Measurements from ENCODE around the gene LRCH1. TPM values are rescaled to one million over a fixed set of nuclear protein-coding genes. Genes with fewer than 3 reads are reported as not detected.

Gene LRCH1
- total and polyA plus RNA-seq, 2 of the 13 experiments (the other 11 are each of a cell fraction or from before 2014, with no cell fraction given), result 4.1 to 12.6 TPM

DNA sequence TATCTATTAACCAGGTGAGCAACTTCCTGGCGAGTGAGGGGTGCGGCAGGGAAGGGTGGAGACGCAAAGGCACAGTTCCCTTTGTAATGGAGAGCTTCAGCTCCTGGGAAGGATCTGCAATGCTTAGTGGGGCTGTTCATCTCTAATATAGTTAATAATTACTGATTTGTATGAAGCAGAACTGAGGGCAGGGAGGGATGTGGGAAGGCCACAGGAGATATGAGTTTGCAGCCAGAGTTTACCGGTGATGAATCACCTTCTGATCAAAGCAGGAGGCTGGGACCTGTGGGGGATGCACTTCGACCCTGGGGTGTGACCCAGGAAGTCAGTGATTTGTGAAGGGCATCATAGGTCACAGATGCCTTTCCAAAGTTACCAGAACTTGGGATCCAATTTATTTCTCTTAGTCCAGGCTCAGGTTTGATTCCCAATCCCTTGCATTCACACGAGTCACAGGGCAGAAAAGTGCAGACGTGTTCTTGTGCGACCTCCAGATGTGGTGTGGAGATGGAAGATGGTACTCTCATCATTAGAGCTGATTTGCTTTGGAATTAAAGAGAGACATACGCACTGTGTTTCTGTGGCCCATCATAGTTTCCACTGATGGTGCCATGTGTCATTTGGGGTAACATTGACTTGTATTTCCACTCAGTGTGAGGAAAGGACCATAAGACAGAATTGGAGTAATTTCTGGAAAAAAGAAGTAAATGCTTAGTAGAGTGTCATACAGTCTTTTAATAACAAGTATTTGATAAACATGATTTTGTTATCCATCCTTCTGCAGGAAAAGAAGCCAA, 55.0 kb downstream of the LRCH1 start (continued):
- 0 out of 2 replicates have a peak, but pooled peaks have one; percentile 28 for TF ChIP-seq ZNF274 (CRISPR knock-in tag; IDR thresholded peaks at IDR 0.05)
- TF ChIP-seq, protein P1, sequence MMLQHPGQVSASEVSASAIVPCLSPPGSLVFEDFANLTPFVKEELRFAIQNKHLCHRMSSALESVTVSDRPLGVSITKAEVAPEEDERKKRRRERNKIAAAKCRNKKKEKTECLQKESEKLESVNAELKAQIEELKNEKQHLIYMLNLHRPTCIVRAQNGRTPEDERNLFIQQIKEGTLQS (CRISPR knock-in tag; IDR thresholded peaks at IDR 0.05), result peak; percentile 86
- TF ChIP-seq SOX13 (IDR thresholded peaks at IDR 0.05), result no peak; the same call in 1 of the 2 replicates
- peak in 1 of 2 experiments; percentile 81; a peak in 2 of 4 replicates for TF ChIP-seq SOX13 (CRISPR knock-in tag; conservative IDR thresholded peaks at IDR 0.05 in 1 of 2, IDR thresholded peaks at IDR 0.05 in 1 of 2)
- TF ChIP-seq RBM39 (IDR thresholded peaks at IDR 0.05; ENCODE audit: low read depth, low read length, poor library complexity, severe bottlenecking), result no peak
- TF ChIP-seq ZMYM4 (CRISPR knock-in tag; IDR thresholded peaks at IDR 0.05), result peak; percentile 61
- peak; percentile 70 for TF ChIP-seq PITX1 (CRISPR knock-in tag; IDR thresholded peaks at IDR 0.05)
- no peak for TF ChIP-seq HES4 (CRISPR knock-in tag; IDR thresholded peaks at IDR 0.05; ENCODE audit: borderline replicate concordance)
- no peak for TF ChIP-seq FOXM1 (CRISPR knock-in tag; IDR thresholded peaks at IDR 0.05)
- TF ChIP-seq ZNF546 (CRISPR knock-in tag; conservative IDR thresholded peaks at IDR 0.05), result no peak
- TF ChIP-seq, protein P2, sequence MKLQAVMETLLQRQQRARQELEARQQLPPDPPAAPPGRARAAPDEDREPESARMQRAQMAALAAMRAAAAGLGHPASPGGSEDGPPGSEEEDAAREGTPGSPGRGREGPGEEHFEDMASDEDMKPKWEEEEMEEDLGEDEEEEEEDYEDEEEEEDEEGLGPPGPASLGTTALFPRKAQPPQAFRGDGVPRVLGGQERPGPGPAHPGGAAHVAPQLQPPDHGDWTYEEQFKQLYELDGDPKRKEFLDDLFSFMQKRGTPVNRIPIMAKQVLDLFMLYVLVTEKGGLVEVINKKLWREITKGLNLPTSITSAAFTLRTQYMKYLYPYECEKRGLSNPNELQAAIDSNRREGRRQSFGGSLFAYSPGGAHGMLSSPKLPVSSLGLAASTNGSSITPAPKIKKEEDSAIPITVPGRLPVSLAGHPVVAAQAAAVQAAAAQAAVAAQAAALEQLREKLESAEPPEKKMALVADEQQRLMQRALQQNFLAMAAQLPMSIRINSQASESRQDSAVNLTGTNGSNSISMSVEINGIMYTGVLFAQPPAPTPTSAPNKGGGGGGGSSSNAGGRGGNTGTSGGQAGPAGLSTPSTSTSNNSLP (IDR thresholded peaks at IDR 0.05; ENCODE audit: low read depth, low read length), result peak; percentile 80
- TF ChIP-seq ZNF337 (CRISPR knock-in tag; IDR thresholded peaks at IDR 0.05; ENCODE audit: borderline replicate concordance, low read depth), result no peak
- TF ChIP-seq FOXJ3 (CRISPR knock-in tag; IDR thresholded peaks at IDR 0.05; ENCODE audit: borderline replicate concordance), result no peak
- no peak for TF ChIP-seq ZFP90 (CRISPR knock-in tag; IDR thresholded peaks at IDR 0.05; ENCODE audit: borderline replicate concordance)
- peak; percentile 73; the same call in 1 of the 2 replicates for TF ChIP-seq ZBTB7B (CRISPR knock-in tag; IDR thresholded peaks at IDR 0.05)
- no peak for TF ChIP-seq BRD4 (CRISPR knock-in tag; IDR thresholded peaks at IDR 0.05)
- no peak for TF ChIP-seq ZBTB21 (CRISPR knock-in tag; IDR thresholded peaks at IDR 0.05)
- TF ChIP-seq NFIC (IDR thresholded peaks at IDR 0.05; ENCODE audit: low read length), result peak; percentile 22; the same call in 1 of the 2 replicates
- no peak for TF ChIP-seq ZNF20 (CRISPR knock-in tag; IDR thresholded peaks at IDR 0.05)
- no peak for TF ChIP-seq HNRNPK (IDR thresholded peaks at IDR 0.05; ENCODE audit: low read depth, low read length, poor library complexity, severe bottlenecking)
- TF ChIP-seq, protein P3, sequence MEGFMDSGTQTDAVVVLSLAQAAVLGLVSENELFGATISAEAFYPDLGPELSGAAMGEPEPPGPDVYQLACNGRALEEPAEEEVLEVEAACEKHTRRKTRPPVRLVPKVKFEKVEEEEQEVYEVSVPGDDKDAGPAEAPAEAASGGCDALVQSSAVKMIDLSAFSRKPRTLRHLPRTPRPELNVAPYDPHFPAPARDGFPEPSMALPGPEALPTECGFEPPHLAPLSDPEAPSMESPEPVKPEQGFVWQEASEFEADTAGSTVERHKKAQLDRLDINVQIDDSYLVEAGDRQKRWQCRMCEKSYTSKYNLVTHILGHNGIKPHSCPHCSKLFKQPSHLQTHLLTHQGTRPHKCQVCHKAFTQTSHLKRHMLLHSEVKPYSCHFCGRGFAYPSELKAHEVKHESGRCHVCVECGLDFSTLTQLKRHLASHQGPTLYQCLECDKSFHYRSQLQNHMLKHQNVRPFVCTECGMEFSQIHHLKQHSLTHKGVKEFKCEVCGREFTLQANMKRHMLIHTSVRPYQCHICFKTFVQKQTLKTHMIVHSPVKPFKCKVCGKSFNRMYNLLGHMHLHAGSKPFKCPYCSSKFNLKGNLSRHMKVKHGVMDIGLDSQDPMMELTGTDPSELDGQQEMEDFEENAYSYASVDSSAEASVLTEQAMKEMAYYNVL (CRISPR knock-in tag; IDR thresholded peaks at IDR 0.05; ENCODE audit: borderline replicate concordance), result peak; percentile 50; the same call in 1 of the 2 replicates
- TF ChIP-seq XBP1 (CRISPR knock-in tag; IDR thresholded peaks at IDR 0.05), result no peak
- TF ChIP-seq POGZ (CRISPR knock-in tag; IDR thresholded peaks at IDR 0.05), result peak; percentile 82
- TF ChIP-seq ZNF207 (IDR thresholded peaks at IDR 0.05; ENCODE audit: borderline replicate concordance), result no peak
- no peak for TF ChIP-seq SAFB2 (CRISPR knock-in tag; IDR thresholded peaks at IDR 0.05; ENCODE audit: borderline replicate concordance, low read depth)
- no peak for TF ChIP-seq ZNF776 (CRISPR knock-in tag; IDR thresholded peaks at IDR 0.05)
- TF ChIP-seq FOXC1 (CRISPR knock-in tag; IDR thresholded peaks at IDR 0.05; ENCODE audit: borderline replicate concordance), result no peak

Data from HepG2 (cell line).